H1 (cell line): ENCODE data around the gene SH3GL2. TPM values are rescaled to one million over a fixed set of nuclear protein-coding genes. Genes with fewer than 3 reads are reported as not detected.

Experiments used
- CTCF ChIA-PET: fragments of 300-600 bp; sonication (Branson Sonifier 250); formaldehyde crosslinking; loops from one replicate; lab custom pipeline; 2021; ENCODE audit not compliant: partially characterized antibody; lab: Charles Lee
- POLR2A ChIA-PET: fragments of 300-600 bp; sonication (Branson Sonifier 250); formaldehyde crosslinking; loops from one replicate; lab custom pipeline; 2021; ENCODE audit warnings: inconsistent platforms; ENCODE audit not compliant: partially characterized antibody; lab: Charles Lee
- DNase-seq, 2 experiments: peaks; one replicate each; pipeline versions ENCODE4 v3.0.0 to v3.0.0-alpha.2; 2010 to 2022; ENCODE audit warnings: low spot score in 2 of 2, low read depth in 1 of 2, mixed read lengths in 1 of 2
- FAIRE-seq: peaks from 2 replicates; lab custom pipeline; 2011; peaks lifted over from hg19 to GRCh38; lab: Jason Lieb, UNC
- H2AFZ ChIP-seq: 2 replicates; pipeline ENCODE4 v1.8.1; 2012; ENCODE audit warnings: low read length, inconsistent platforms
- H2AK5ac ChIP-seq: 2 replicates; pipeline ENCODE4 v1.6.1; 2013; ENCODE audit warnings: low read depth, low read length
- H2BK120ac ChIP-seq: replicated peaks from 2 replicates; pipeline ENCODE3; 2013; ENCODE audit warnings: low read depth, low read length, inconsistent platforms
- H2BK12ac ChIP-seq: 2 replicates; pipeline ENCODE4 v1.6.1; 2013; ENCODE audit warnings: low read depth, low read length
- H2BK15ac ChIP-seq: 2 replicates; pipeline ENCODE4 v1.6.1; 2013; ENCODE audit warnings: low read length
- H2BK20ac ChIP-seq: 2 replicates; pipeline ENCODE4 v1.6.1; 2013; ENCODE audit warnings: low read length
- H2BK5ac ChIP-seq: 2 replicates; pipeline ENCODE4 v1.6.1; 2013; ENCODE audit warnings: low read depth, low read length
- H3K14ac ChIP-seq: 2 replicates; pipeline ENCODE4 v1.6.1; 2013; ENCODE audit warnings: inconsistent platforms; ENCODE audit not compliant: insufficient read length
- H3K18ac ChIP-seq: 2 replicates; pipeline ENCODE4 v1.6.1; 2013; ENCODE audit warnings: low read length; ENCODE audit errors: extremely low read depth
- H3K23ac ChIP-seq: 2 replicates; pipeline ENCODE4 v1.6.1; 2013; ENCODE audit warnings: inconsistent platforms; ENCODE audit not compliant: insufficient read length
- H3K23me2 ChIP-seq: 2 replicates; pipeline ENCODE4 v1.6.1; 2013; ENCODE audit warnings: low read depth, low read length
- H3K27ac ChIP-seq: 2 replicates; pipeline ENCODE4 v1.6.1; 2011; ENCODE audit warnings: low read depth, low read length, inconsistent platforms
- H3K27me3 ChIP-seq, 4 experiments: replicated peaks in 1 of 4; 1 replicate in 1 of 4; 2 replicates in 3 of 4; pipeline versions ENCODE4 v1.6.1 to v1.8.1; 2011 to 2013; ENCODE audit warnings: low read length in 3 of 4, mild to moderate bottlenecking in 3 of 4, inconsistent platforms in 2 of 4, mixed read lengths in 2 of 4, moderate library complexity in 1 of 4; ENCODE audit not compliant: control insufficient read depth in 3 of 4, insufficient read depth in 3 of 4; ENCODE audit errors: extremely low read depth in 1 of 4
- H3K36me3 ChIP-seq, 4 experiments: 2 replicates each; pipeline versions ENCODE4 v1.6.1 to v1.8.1; 2011 to 2013; ENCODE audit warnings: mild to moderate bottlenecking in 4 of 4, low read length in 3 of 4, moderate library complexity in 2 of 4, control low read depth in 1 of 4, inconsistent platforms in 1 of 4; ENCODE audit not compliant: insufficient read depth in 4 of 4, control insufficient read depth in 2 of 4
- H3K4ac ChIP-seq: replicated peaks from 2 replicates; pipeline ENCODE3; 2013; ENCODE audit warnings: low read length, low read depth, mixed read lengths, inconsistent platforms; ENCODE audit not compliant: insufficient read length
- H3K4me1 ChIP-seq, 4 experiments: replicated peaks in 1 of 4; 1 replicate in 1 of 4; 2 replicates in 3 of 4; pipeline versions ENCODE4 v1.6.1 to v1.8.1; 2011 to 2013; ENCODE audit warnings: low read length in 3 of 4, inconsistent platforms in 2 of 4, mixed read lengths in 1 of 4; ENCODE audit not compliant: insufficient read depth in 4 of 4, control insufficient read depth in 3 of 4
- H3K4me2 ChIP-seq, 2 experiments: 2 replicates each; pipeline versions ENCODE4 v1.6.1 to v1.8.1; 2011 to 2013; ENCODE audit warnings: low read depth in 2 of 2, low read length in 2 of 2, control low read depth in 1 of 2, inconsistent platforms in 1 of 2, mild to moderate bottlenecking in 1 of 2; ENCODE audit not compliant: insufficient read depth in 1 of 2
- H3K4me3 ChIP-seq, 4 experiments: fragments of 200-600, 300-600 bp in 1 of 4; sonication (generic), shearing (Covaris generic), sonication (Bioruptor Twin) in 1 of 4; 2 replicates each; pipeline versions ENCODE4 v1.5.1 to v1.8.1; 2011 to 2016; ENCODE audit warnings: low read length in 4 of 4, low read depth in 3 of 4, control low read depth in 2 of 4, inconsistent platforms in 2 of 4, mild to moderate bottlenecking in 2 of 4, mixed read lengths in 1 of 4, moderate library complexity in 1 of 4; ENCODE audit not compliant: insufficient read depth in 2 of 4; ENCODE audit errors: extremely low read depth in 1 of 4
- H3K56ac ChIP-seq: replicated peaks from 2 replicates; pipeline ENCODE3; 2013; ENCODE audit warnings: low read depth, mild to moderate bottlenecking, mixed read lengths, low read length, inconsistent platforms; ENCODE audit not compliant: insufficient read length
- H3K79me1 ChIP-seq: 2 replicates; pipeline ENCODE4 v1.6.1; 2013; ENCODE audit warnings: low read depth, low read length, control low read depth
- H3K79me2 ChIP-seq, 2 experiments: 2 replicates each; pipeline versions ENCODE4 v1.6.1 to v1.8.1; 2012 to 2013; ENCODE audit warnings: low read length in 2 of 2, mild to moderate bottlenecking in 2 of 2, inconsistent platforms in 1 of 2; ENCODE audit not compliant: insufficient read depth in 2 of 2, control insufficient read depth in 1 of 2
- H3K9ac ChIP-seq, 4 experiments: replicated peaks in 1 of 4; 1 replicate in 1 of 4; 2 replicates in 3 of 4; pipeline versions ENCODE4 v1.6.1 to v1.8.1; 2011 to 2013; ENCODE audit warnings: low read depth in 3 of 4, low read length in 3 of 4, control low read depth in 2 of 4, mild to moderate bottlenecking in 2 of 4, moderate library complexity in 2 of 4, inconsistent platforms in 1 of 4; ENCODE audit errors: extremely low read depth in 1 of 4
- H3K9me3 ChIP-seq, 2 experiments: 2 replicates each; pipeline versions ENCODE4 v1.6.1 to v1.8.1; 2012 to 2013; ENCODE audit warnings: mild to moderate bottlenecking in 2 of 2, moderate library complexity in 2 of 2, control low read depth in 1 of 2, inconsistent platforms in 1 of 2, low read depth in 1 of 2, low read length in 1 of 2, mixed read lengths in 1 of 2; ENCODE audit not compliant: insufficient read depth in 2 of 2
- H4K20me1 ChIP-seq, 2 experiments: replicated peaks in 1 of 2; 2 replicates each; pipeline versions ENCODE3 to v1.8.1; 2011 to 2013; ENCODE audit warnings: inconsistent platforms in 2 of 2, low read length in 2 of 2, mild to moderate bottlenecking in 1 of 2; ENCODE audit not compliant: insufficient read depth in 2 of 2, control insufficient read depth in 1 of 2
- H4K5ac ChIP-seq: 2 replicates; pipeline ENCODE4 v1.6.1; 2013; ENCODE audit warnings: low read length, low read depth, mixed read lengths, inconsistent platforms; ENCODE audit not compliant: insufficient read length
- H4K8ac ChIP-seq: 2 replicates; pipeline ENCODE4 v1.8.0; 2013; ENCODE audit warnings: mild to moderate bottlenecking, moderate library complexity, low read length, inconsistent platforms; ENCODE audit not compliant: insufficient read depth; ENCODE audit errors: extremely low read depth
- H4K91ac ChIP-seq: replicated peaks from 2 replicates; pipeline ENCODE3; 2013; ENCODE audit warnings: low read length, mixed read lengths, inconsistent platforms; ENCODE audit not compliant: insufficient read length
- SP1 ChIP-seq: IDR thresholded peaks from 2 replicates; pipeline ENCODE4 v1.6.1; 2011; ENCODE audit warnings: low read depth, low read length
- WGBS, 2 experiments: shearing (Covaris generic) in 1 of 2; methylation state at CpG; one replicate each; pipeline versions ENCODE4 v1.1.6 to v1.1.7; 2013 to 2015; ENCODE audit warnings: low lambda C conversion rate in 2 of 2, mixed read lengths in 2 of 2, inconsistent platforms in 1 of 2, low coverage in 1 of 2, missing lambda C conversion rate in 1 of 2; ENCODE audit not compliant: insufficient replicate concordance in 2 of 2, insufficient coverage in 1 of 2, insufficient read length in 1 of 2; ENCODE audit errors: extremely low coverage in 1 of 2, missing lambda C conversion rate in 1 of 2; 5-methylcytosine and 5-hydroxymethylcytosine counted together
- polyA plus RNA-seq, 7 experiments: library from polyadenylated mRNA; depleted of rRNA in 3 of 7; stranded (reverse) in 5 of 7; unstranded in 2 of 7; fragments of >200 nt in 5 of 7; fragments of 200-250 nt in 2 of 7; gene quantifications; 1 replicate in 5 of 7; 2 replicates in 1 of 7; 4 replicates in 1 of 7; pipeline versions ENCODE4 v1.2.1 to v1.2.3, GENCODE V29; 2011 to 2013; ENCODE audit warnings: missing spikeins in 2 of 7, mixed read lengths in 2 of 7
- total RNA-seq: library from RNA; stranded (reverse); fragmentation: NEBNext Ultra II Directional; extraction: Animal tissue kit (Norgen Biotek cat#: 25700); gene quantifications from 2 replicates; pipeline ENCODE4 v1.2.1, GENCODE V29; 2021

The SH3GL2 gene
- total and polyA plus RNA-seq, 2 of the 8 experiments (the other 6 are each of a cell fraction or from before 2014, with no cell fraction given): 4.7 to 5.3 TPM

DNA sequence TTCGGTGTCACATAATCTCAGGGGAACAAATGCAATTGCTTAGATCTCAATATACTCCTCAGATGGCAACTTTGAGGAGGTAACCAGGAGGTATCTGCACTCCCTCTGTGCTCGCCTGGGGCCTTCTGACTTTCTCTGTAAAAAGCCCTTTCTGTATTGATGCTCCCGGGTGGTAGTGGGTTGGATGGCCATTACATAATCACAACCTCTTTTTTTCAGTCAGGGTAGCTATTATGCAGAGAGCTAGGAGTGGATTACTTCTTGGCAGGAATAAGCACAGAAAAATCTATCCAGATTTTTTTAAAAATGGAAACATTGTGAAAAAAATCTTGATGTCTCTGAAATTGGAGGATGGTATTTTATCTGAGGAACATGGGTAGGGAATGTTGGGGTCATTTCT, 116.6 kb downstream of the SH3GL2 start:
- no peak overlapping the region for H2BK15ac ChIP-seq
- no peak overlapping the region for H3K18ac ChIP-seq
- H4K8ac ChIP-seq: no peak overlapping the region
- no peak overlapping the region for H3K4me2 ChIP-seq
- no peak overlapping the region for H3K4me3 ChIP-seq
- no peak overlapping the region for H4K5ac ChIP-seq
- H3K14ac ChIP-seq: no peak overlapping the region
- no peak overlapping the region for H3K56ac ChIP-seq
- FAIRE-seq: no peak
- TF ChIP-seq SP1: no peak
- no peak overlapping the region for H4K91ac ChIP-seq
- no peak overlapping the region for H3K27ac ChIP-seq
- no peak overlapping the region for H2BK12ac ChIP-seq
- no peaks in the 10 kb centered on the region for H3K4me1 ChIP-seq
- WGBS, 2 experiments: 95% methylated on average over 3 of the region's 3 CpGs; no CpG with 5 or more reads in 1 of the 2 experiments
- H2AK5ac ChIP-seq: no peak overlapping the region
- no peak for DNase-seq
- H3K4ac ChIP-seq: no peak overlapping the region
- no peaks in the 10 kb centered on the region for H3K9me3 ChIP-seq
- H4K20me1 ChIP-seq: no peaks in the 10 kb centered on the region
- H3K27me3 ChIP-seq: no peaks in the 10 kb centered on the region
- H3K23me2 ChIP-seq: no peaks in the 10 kb centered on the region
- H3K23ac ChIP-seq: no peak overlapping the region
- no peak overlapping the region for H3K9ac ChIP-seq
- ChIA-PET CTCF (interaction anchor here (0.8 to 1.7 kb wide), 3 partner anchors 21 to 163 kb away, joined by 3 to 4 read pairs (median 4); no protein-coding TSS in a partner anchor), POLR2A (no interaction called here)
- no peak overlapping the region for H2AFZ ChIP-seq
- no peak overlapping the region for H2BK5ac ChIP-seq
- no peaks in the 10 kb centered on the region for H3K79me2 ChIP-seq
- H3K36me3 ChIP-seq: no peaks in the 10 kb centered on the region
- no peaks in the 10 kb centered on the region for H3K79me1 ChIP-seq
- H2BK120ac ChIP-seq: no peak overlapping the region
- no peak overlapping the region for H2BK20ac ChIP-seq
